NT2/D1 (cell line): ENCODE measurements around the gene CNTNAP1.

Experiments
- DNase-seq: peaks from one replicate; pipeline ENCODE4 v3.0.0-alpha.2; 2011; ENCODE audit warnings: low read depth, low spot score
- H3K27me3 ChIP-seq: 2 replicates; pipeline ENCODE4 v1.6.0; 2011; ENCODE audit warnings: mild to moderate bottlenecking; ENCODE audit not compliant: insufficient read length, insufficient read depth
- H3K36me3 ChIP-seq: 2 replicates; pipeline ENCODE4 v1.6.1; 2011; ENCODE audit warnings: mild to moderate bottlenecking, low read length, mixed read lengths; ENCODE audit not compliant: insufficient read depth, insufficient read length
- H3K4me1 ChIP-seq: 2 replicates; pipeline ENCODE4 v1.5.1; 2011; ENCODE audit not compliant: insufficient read depth, insufficient read length
- H3K4me3 ChIP-seq: 2 replicates; pipeline ENCODE4 v1.5.1; 2011; ENCODE audit warnings: low read depth; ENCODE audit not compliant: insufficient read length
- H3K9ac ChIP-seq: 2 replicates; pipeline ENCODE4 v1.6.0; 2011; ENCODE audit warnings: low read depth; ENCODE audit not compliant: insufficient read length
- H3K9me3 ChIP-seq: 2 replicates; pipeline ENCODE4 v1.5.1; 2011; ENCODE audit warnings: mild to moderate bottlenecking, low read length; ENCODE audit not compliant: insufficient read depth
- SUZ12 ChIP-seq: IDR thresholded peaks from 2 replicates; pipeline ENCODE4 v1.6.1; 2011; ENCODE audit not compliant: insufficient read length, insufficient read depth; ENCODE audit errors: extremely low read depth
- YY1 ChIP-seq: IDR thresholded peaks from 2 replicates; pipeline ENCODE4 v1.6.1; 2011; ENCODE audit not compliant: insufficient read length, insufficient read depth
- ZNF274 ChIP-seq: IDR thresholded peaks from 2 replicates; pipeline ENCODE4 v1.6.1; 2011; ENCODE audit warnings: mild to moderate bottlenecking, low read depth, low read length

The CNTNAP1 gene

GRCh38 chr17:42748202-42748907 is 66.0 kb downstream of the CNTNAP1 start:
- Histone ChIP-seq H3K4me3 (no peak overlapping the region), H3K4me1 (peaks cover 9% of the 10 kb centered on the region), H3K36me3 (no peaks in the 10 kb centered on the region), H3K9me3 (peaks cover 12% of the 10 kb centered on the region), H3K27me3 (peaks cover 11% of the 10 kb centered on the region), H3K9ac (no peak overlapping the region)
- DNase-seq, result no peak
- TF ChIP-seq ZNF274, result no peak

DNA sequence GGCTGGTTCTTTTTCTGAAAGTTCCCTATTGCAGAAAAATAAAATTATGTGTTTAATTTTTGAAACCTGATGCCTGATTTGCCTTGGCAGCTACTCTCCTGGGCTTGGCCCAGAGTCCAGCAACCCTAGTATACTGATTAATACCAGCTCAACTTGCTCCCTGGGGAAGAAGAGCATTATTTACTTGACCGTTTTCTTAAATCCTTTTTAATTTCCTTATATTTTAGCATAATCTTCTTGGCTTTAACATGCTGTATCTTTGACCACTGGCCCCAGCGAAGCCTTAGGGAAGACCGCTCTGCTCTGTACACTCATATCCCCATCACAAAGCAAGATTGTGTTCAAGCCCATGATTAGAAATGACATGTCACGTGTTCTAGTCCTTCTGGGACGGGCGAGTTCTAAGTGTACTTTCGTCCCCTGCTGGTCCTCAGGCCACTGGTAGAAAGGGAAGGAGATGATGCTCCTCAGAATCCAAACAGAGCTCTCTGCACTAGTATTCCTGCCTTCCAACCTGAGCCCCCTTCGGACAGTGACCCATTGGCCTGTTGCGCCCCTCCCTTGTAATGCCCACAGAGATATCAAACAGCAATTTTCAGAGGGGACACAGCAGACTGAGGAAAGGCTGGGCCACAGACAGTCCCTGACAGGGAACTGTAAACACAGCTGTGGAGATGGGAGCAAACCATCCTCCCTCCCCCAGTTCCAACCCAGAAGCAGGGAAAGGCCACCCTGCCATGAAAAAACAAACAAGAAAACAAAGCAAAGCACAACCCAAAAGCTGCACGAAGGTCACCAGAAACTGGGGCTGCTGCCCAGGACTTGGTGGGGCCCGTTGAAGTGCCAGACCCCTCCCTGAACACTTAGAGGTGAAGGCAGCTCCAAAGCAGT is 66.8 kb downstream of the CNTNAP1 start:
- no peak for TF ChIP-seq YY1
- TF ChIP-seq ZNF274, result no peak
- no peak for TF ChIP-seq SUZ12
- Histone ChIP-seq H3K36me3 (no peaks in the 10 kb centered on the region), H3K4me3 (no peak overlapping the region), H3K9ac (no peak overlapping the region), H3K4me1 (peaks cover 5% of the 10 kb centered on the region), H3K9me3 (peaks cover 12% of the 10 kb centered on the region), H3K27me3 (peaks cover 11% of the 10 kb centered on the region)
- no peak for DNase-seq
